GM10266 (cell line): ENCODE results near the gene DAPK3.

Experiments used
- DNase-seq: peaks from one replicate; pipeline ENCODE4 v3.0.0; 2012; ENCODE audit errors: extremely low spot score
- CTCF ChIP-seq: IDR thresholded peaks from 2 replicates; pipeline ENCODE4 v1.5.1; 2012; ENCODE audit warnings: mild to moderate bottlenecking, low read depth; ENCODE audit not compliant: control insufficient read depth, insufficient read depth; ENCODE audit errors: missing control alignments

Gene DAPK3

DNA sequence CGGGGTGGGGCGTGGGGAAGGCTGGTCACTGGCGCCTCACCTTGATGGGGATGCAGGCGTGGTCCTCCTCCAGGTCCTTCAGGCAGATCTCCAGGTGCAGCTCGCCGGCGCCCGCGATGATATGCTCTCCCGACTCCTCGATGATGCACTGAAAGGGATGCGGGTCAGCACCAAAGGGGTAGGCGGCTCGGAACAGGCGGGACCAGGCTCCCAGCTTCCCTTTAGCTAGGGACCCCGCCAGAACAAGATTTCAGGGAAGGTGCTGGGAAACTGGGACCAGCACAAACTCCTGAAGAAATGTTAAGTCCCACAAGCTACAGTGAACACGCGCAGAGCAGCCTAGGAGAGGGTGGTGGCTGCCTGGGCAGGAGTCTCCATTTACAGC lies 8.4 kb upstream of the DAPK3 start:
- DNase-seq: no peak
- no peak for TF ChIP-seq CTCF

DNA sequence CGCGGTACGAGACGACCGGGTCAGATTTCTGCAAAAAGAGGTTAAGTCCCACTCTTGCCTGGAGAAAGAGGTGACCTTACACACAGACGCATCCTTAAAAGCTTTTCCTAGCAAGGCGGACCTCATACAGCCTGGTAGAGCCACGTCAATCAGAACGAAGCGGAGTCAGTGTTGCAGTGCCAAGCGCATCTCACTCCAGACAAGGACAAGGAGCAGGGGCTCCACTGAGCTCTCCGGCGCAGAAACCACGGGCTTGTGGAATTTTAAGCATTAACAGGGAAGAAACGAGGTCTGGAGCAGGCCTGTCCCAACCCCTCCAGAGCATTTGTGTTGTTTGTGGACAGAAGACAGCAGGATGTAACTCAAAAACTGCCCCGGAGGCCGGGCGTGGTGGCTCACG lies 7.2 kb upstream of the DAPK3 start:
- TF ChIP-seq CTCF: no peak
- DNase-seq: no peak

DNA sequence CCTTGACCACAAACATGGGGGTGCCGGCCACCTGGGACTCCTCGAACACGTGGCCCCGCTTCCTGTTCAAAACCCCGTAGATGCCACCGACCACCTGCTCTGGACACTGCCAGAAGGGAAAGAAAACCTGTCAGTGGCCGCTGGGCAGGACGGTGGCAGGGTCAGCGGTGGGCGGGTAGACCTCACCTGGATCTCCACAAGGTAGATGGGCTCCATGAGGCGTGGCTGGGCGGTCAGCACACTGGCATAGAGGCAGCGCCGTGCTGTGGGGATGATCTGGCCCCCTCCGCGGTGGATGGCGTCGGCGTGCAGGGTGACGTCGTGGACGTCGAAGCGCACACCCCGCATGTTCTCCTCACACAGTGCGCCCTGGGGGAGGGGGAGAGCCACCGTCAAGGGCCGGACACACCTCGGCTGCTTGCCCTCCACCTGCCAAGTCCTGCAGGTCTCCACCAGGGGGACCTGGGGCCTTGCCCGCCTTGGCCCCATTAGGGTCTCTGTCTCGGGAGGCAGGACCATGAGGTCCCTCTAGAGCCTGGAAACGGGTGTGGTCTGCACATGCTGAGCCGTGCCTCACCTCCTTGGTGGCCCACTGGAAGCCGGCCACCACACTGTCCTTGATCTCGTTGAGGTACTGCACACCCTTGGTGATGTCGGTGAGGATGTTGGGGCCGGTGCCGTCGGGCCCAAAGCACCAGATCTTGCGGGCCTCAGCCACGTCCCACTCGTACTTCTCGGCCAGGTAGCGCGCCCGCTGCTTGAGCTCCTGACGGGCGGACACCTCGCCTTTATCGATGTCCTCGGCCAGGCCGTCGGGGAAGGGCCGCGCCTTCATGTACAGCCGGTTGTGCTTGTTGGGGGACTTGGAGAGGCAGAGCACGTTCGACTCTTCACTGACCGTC lies 6.6 kb upstream of the DAPK3 start:
- DNase-seq: no peak

GRCh38 chr19:3976495-3977241 lies 5.8 kb upstream of the DAPK3 start:
- no peak for TF ChIP-seq CTCF
- no peak for DNase-seq

More for the DNA sequence above, 6.6 kb upstream of the DAPK3 start:
- no peak for TF ChIP-seq CTCF

GRCh38 chr19:3975637-3976087 lies 4.8 kb upstream of the DAPK3 start:
- DNase-seq: no peak
- no peak for TF ChIP-seq CTCF

GRCh38 chr19:3975144-3975543 lies 4.2 kb upstream of the DAPK3 start:
- no peak for DNase-seq
- TF ChIP-seq CTCF: no peak
